ENCODE data around the gene ENDOV. TPM values are rescaled to one million over a fixed set of nuclear protein-coding genes. Genes with fewer than 3 reads are reported as not detected.
A peak's percentile ranks its signal among the peaks of the same experiment; 100 is the strongest.

The ENDOV gene
- total RNA-seq, 2 experiments from 2014 or later, result 12.3 to 13.0 TPM

GRCh38 chr17:80433916-80434666 lies 19.1 kb downstream of the ENDOV start:
- ATAC-seq (no peak), DNase-seq (no peak)
- Mint-ChIP-seq H3K9me3 (ENCODE audit: low read depth) (no peaks in the 10 kb centered on the region), H3K4me1 (no peaks in the 10 kb centered on the region), H3K36me3 (ENCODE audit: low read depth) (no peaks in the 10 kb centered on the region), H3K4me3 (no peak overlapping the region), H3K27ac (no peak overlapping the region), H3K27me3 (no peaks in the 10 kb centered on the region)
- intact Hi-C loops (cut with DNase I, micrococcal nuclease), result no loop called here
- CTCF ChIA-PET, result no interaction called here
- POLR2A ChIA-PET, result no interaction called here

- intact Hi-C loops (cut with DNase I, micrococcal nuclease), result no loop called here
- POLR2A ChIA-PET, result no interaction called here
- CTCF ChIA-PET, result interaction anchor here (1.2 kb wide), 1 partner anchor 10 kb away, joined by 5 read pairs; no protein-coding TSS in a partner anchor
- DNase-seq (no peak), ATAC-seq (no peak)
- H3K9me3 Mint-ChIP-seq (ENCODE audit: low read depth), result no peaks in the 10 kb centered on the region
- no peaks in the 10 kb centered on the region for H3K36me3 Mint-ChIP-seq (ENCODE audit: low read depth)
- H3K4me3 Mint-ChIP-seq, result no peak overlapping the region
- H3K4me1 Mint-ChIP-seq, result no peaks in the 10 kb centered on the region
- no peaks in the 10 kb centered on the region for H3K27me3 Mint-ChIP-seq
- H3K27ac Mint-ChIP-seq, result no peak overlapping the region
Measured at GRCh38 chr17:80437532-80437931, 22.6 kb downstream of the ENDOV start.

DNA sequence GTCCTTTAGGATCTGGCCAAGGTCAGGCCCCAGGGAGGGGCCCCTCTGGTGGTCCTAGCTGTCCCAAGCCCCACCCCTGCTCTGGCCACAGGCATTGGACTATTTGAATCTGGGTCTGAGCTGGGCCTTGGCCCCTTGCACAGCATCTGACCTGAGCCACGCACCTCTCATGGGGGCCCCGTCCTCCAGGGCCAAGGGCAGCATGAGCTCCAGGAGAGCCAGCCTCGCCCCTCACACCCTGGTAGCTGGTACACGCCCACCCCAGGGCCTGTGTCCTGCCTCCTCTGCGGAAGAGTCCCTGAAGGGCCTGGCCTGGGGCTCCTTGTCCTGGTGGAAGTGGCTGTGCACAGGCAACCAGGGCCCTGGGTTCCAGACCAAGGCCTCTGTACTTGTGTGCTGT lies 23.8 kb downstream of the ENDOV start:
- DNase-seq (no peak), ATAC-seq (no peak)
- POLR2A ChIA-PET, result no interaction called here
- Mint-ChIP-seq H3K4me3 (no peak overlapping the region), H3K4me1 (no peaks in the 10 kb centered on the region), H3K27ac (no peak overlapping the region), H3K36me3 (ENCODE audit: low read depth) (no peaks in the 10 kb centered on the region), H3K27me3 (no peaks in the 10 kb centered on the region), H3K9me3 (ENCODE audit: low read depth) (no peaks in the 10 kb centered on the region)
- intact Hi-C loops (cut with DNase I, micrococcal nuclease), result no loop called here
- CTCF ChIA-PET, result interaction anchor here (0.6 kb wide), 1 partner anchor 54 kb away, joined by 3 read pairs; no protein-coding TSS in a partner anchor

- H3K27me3 Mint-ChIP-seq, result no peaks in the 10 kb centered on the region
- H3K36me3 Mint-ChIP-seq (ENCODE audit: low read depth), result no peaks in the 10 kb centered on the region
- no peak overlapping the region for H3K4me3 Mint-ChIP-seq
- H3K4me1 Mint-ChIP-seq, result no peaks in the 10 kb centered on the region
- POLR2A ChIA-PET, result no interaction called here
- intact Hi-C loops (cut with DNase I, micrococcal nuclease), result no loop called here
- no peaks in the 10 kb centered on the region for H3K9me3 Mint-ChIP-seq (ENCODE audit: low read depth)
- H3K27ac Mint-ChIP-seq, result no peak overlapping the region
- CTCF ChIA-PET, result interaction anchor here (1.0 kb wide), 1 partner anchor 12 kb away, joined by 3 read pairs; no protein-coding TSS in a partner anchor
- no peak for DNase-seq
- no peak for ATAC-seq
Measured at GRCh38 chr17:80439499-80439898, 24.5 kb downstream of the ENDOV start.

DNA sequence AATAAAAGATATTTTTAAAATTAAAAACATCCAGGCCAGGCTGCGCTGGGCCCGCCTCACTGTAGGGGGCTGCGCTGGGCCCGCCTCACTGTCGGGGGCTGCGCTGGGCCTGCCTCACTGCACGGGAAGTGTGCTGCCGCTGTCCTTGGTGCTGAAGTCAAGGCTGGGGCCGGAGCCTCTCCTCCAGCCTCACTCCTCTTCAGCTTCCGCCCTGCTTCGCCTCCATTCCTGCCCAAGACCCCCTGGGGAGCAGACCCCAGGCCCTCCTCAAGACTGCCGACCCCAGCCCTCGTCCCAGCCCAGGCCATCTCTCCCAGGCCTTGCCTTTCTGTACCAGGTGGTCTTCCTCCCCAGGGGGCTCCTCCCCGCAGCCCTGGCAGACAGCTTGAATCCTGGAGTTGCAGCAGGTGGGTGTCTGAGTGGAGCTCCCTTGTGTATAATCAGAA lies 26.2 kb downstream of the ENDOV start:
- H3K4me1 Mint-ChIP-seq, result no peaks in the 10 kb centered on the region
- no peak overlapping the region for H3K27ac Mint-ChIP-seq
- no peaks in the 10 kb centered on the region for H3K36me3 Mint-ChIP-seq (ENCODE audit: low read depth)
- ChIA-PET POLR2A (no interaction called here), CTCF (interaction anchor here (0.6 kb wide), 1 partner anchor 57 kb away, joined by 3 read pairs; no protein-coding TSS in a partner anchor)
- intact Hi-C loops (cut with DNase I, micrococcal nuclease), result no loop called here
- no peaks in the 10 kb centered on the region for H3K27me3 Mint-ChIP-seq
- no peak overlapping the region for H3K4me3 Mint-ChIP-seq
- H3K9me3 Mint-ChIP-seq (ENCODE audit: low read depth), result no peaks in the 10 kb centered on the region
- ATAC-seq, result peak; percentile 44
- DNase-seq, result peak; percentile 77

- Mint-ChIP-seq H3K4me3 (no peak overlapping the region), H3K27me3 (no peaks in the 10 kb centered on the region), H3K36me3 (ENCODE audit: low read depth) (no peaks in the 10 kb centered on the region), H3K4me1 (no peaks in the 10 kb centered on the region), H3K9me3 (ENCODE audit: low read depth) (no peaks in the 10 kb centered on the region), H3K27ac (no peak overlapping the region)
- intact Hi-C loops (cut with DNase I, micrococcal nuclease), result no loop called here
- DNase-seq, result no peak
- no peak for ATAC-seq
- ChIA-PET POLR2A (interaction anchor here (0.7 kb wide), 1 partner anchor 51 kb away, joined by 3 read pairs; no protein-coding TSS in a partner anchor), CTCF (no interaction called here)
Measured at GRCh38 chr17:80441598-80442322, 26.8 kb downstream of the ENDOV start.

DNA sequence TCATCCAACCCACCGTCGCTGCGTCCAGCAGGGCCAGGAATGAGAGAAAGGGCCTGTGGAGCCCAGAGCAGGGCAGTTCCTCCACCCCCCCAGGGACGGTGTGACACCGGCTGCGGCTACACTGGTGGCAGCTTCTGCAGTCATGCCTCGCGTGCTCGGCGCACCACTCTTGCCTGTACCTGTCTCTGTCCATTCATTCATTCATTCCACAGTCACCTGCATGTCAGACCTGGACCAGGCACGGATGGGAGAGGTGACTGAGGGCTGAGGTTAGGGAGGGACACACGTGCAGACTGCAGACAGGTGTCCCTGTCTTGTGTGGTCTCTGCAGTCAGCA lies 27.3 kb downstream of the ENDOV start:
- H3K27me3 Mint-ChIP-seq, result no peaks in the 10 kb centered on the region
- no peaks in the 10 kb centered on the region for H3K36me3 Mint-ChIP-seq (ENCODE audit: low read depth)
- H3K27ac Mint-ChIP-seq, result no peak overlapping the region
- ATAC-seq (no peak), DNase-seq (no peak)
- ChIA-PET CTCF (no interaction called here), POLR2A (interaction anchor here (0.7 to 1.7 kb wide), 2 partner anchors 11 to 50 kb away, joined by 3 read pairs; no protein-coding TSS in a partner anchor)
- H3K9me3 Mint-ChIP-seq (ENCODE audit: low read depth), result no peaks in the 10 kb centered on the region
- H3K4me1 Mint-ChIP-seq, result no peaks in the 10 kb centered on the region
- intact Hi-C loops (cut with DNase I, micrococcal nuclease), result no loop called here
- H3K4me3 Mint-ChIP-seq, result no peak overlapping the region

DNA sequence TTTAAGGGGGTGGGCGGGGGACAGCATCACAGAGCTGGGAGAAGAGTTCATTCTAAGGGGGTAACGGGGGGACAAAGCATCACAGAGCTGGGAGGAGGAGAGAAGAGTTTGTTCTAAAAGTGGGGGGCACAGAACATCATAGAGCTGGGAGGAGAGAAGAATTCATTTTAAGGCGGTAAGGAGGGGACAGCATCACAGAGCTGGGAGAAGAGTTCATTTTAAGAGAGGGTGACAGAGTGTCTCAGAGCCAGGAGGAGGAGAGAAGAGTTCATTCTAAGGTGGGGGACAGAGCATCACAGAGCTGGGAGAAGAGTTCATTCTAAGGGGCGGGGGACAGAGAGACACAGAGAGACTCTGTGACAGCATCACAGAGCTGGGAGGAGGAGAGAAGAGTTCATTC lies 27.8 kb downstream of the ENDOV start:
- intact Hi-C loops (cut with DNase I, micrococcal nuclease), result no loop called here
- no peaks in the 10 kb centered on the region for H3K9me3 Mint-ChIP-seq (ENCODE audit: low read depth)
- ChIA-PET CTCF (no interaction called here), POLR2A (interaction anchor here (0.7 to 1.7 kb wide), 3 partner anchors 10 to 50 kb away, joined by 3 read pairs; no protein-coding TSS in a partner anchor)
- no peaks in the 10 kb centered on the region for H3K36me3 Mint-ChIP-seq (ENCODE audit: low read depth)
- H3K27me3 Mint-ChIP-seq, result no peaks in the 10 kb centered on the region
- DNase-seq (no peak), ATAC-seq (no peak)
- H3K27ac Mint-ChIP-seq, result no peak overlapping the region
- no peaks in the 10 kb centered on the region for H3K4me1 Mint-ChIP-seq
- H3K4me3 Mint-ChIP-seq, result no peak overlapping the region

GRCh38 chr17:80443498-80443897 lies 28.5 kb downstream of the ENDOV start:
- Mint-ChIP-seq H3K36me3 (ENCODE audit: low read depth) (no peaks in the 10 kb centered on the region), H3K27me3 (no peaks in the 10 kb centered on the region), H3K4me1 (no peaks in the 10 kb centered on the region), H3K9me3 (ENCODE audit: low read depth) (no peaks in the 10 kb centered on the region), H3K4me3 (no peak overlapping the region), H3K27ac (no peak overlapping the region)
- ATAC-seq (no peak), DNase-seq (no peak)
- CTCF ChIA-PET, result no interaction called here
- intact Hi-C loops (cut with DNase I, micrococcal nuclease), result no loop called here
- POLR2A ChIA-PET, result interaction anchor here (1.7 kb wide), 1 partner anchor 10 kb away, joined by 3 read pairs; no protein-coding TSS in a partner anchor

DNA sequence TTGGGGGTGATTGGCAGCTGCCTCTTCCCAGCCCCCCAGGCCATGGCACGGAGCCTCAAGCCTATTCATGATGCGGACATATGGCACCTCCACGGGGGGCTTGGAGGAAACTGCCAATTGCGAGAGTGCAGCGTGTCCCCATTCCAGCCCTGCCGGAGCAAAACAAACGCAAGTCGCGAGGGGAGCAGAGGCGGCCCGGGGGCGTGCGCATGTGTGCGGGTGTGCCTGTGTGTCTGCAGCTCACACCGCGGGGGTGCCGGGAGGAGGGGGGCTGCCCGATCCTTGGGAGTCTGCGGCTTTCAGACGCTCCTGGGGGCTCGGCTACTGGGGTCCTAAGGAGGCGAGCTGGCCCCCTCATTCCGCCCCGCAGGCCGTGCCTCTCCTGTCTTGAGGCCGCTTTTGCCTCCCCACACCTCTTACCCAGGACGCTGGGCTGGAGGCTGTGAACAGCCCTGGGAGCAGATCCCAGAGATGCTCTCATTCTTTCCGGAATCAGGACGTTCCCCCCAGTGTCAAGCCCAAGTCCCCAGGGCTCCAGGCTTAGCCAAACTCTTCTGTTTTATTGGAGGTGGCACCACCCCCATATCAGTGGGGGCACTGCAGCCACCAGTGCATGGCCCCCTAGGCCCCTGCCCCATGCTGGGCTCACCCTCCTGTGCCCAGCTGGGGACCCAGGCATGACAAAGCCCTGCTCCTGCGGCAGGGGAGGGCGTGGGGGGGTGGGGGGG lies 29.1 kb downstream of the ENDOV start:
- ChIA-PET CTCF (no interaction called here), POLR2A (interaction anchor here (1.7 kb wide), 1 partner anchor 9 kb away, joined by 3 read pairs; no protein-coding TSS in a partner anchor)
- no peak for DNase-seq
- H3K27ac Mint-ChIP-seq, result no peak overlapping the region
- H3K27me3 Mint-ChIP-seq, result no peaks in the 10 kb centered on the region
- H3K4me1 Mint-ChIP-seq, result no peaks in the 10 kb centered on the region
- no peaks in the 10 kb centered on the region for H3K9me3 Mint-ChIP-seq (ENCODE audit: low read depth)
- H3K4me3 Mint-ChIP-seq, result no peak overlapping the region
- intact Hi-C loops (cut with DNase I, micrococcal nuclease), result no loop called here
- H3K36me3 Mint-ChIP-seq (ENCODE audit: low read depth), result no peaks in the 10 kb centered on the region
- no peak for ATAC-seq

GRCh38 chr17:80444644-80444979 lies 29.6 kb downstream of the ENDOV start:
- no peaks in the 10 kb centered on the region for H3K36me3 Mint-ChIP-seq (ENCODE audit: low read depth)
- intact Hi-C loops (cut with DNase I, micrococcal nuclease), result no loop called here
- no peak overlapping the region for H3K4me3 Mint-ChIP-seq
- no peak for ATAC-seq
- H3K9me3 Mint-ChIP-seq (ENCODE audit: low read depth), result no peaks in the 10 kb centered on the region
- no peaks in the 10 kb centered on the region for H3K27me3 Mint-ChIP-seq
- H3K27ac Mint-ChIP-seq, result no peak overlapping the region
- DNase-seq, result no peak
- POLR2A ChIA-PET, result no interaction called here
- no peaks in the 10 kb centered on the region for H3K4me1 Mint-ChIP-seq
- CTCF ChIA-PET, result no interaction called here

Measured in activated CD4-positive, alpha-beta T cell treated with anti-CD3 and anti-CD28 coated beads for 36 hours (primary cell).